HG02973 (cell line): ENCODE measurements around the gene ABCA12.
"Not testable (repeated sequence)": the region's sequence is repeated elsewhere in the genome, so short reads cannot be mapped to it uniquely, and the experiment has no call there.

Experiments used
- ATAC-seq: cut with Tn5 transposase; IDR thresholded peaks from one replicate; pipeline ENCODE4 v1.9.1; 2021; ENCODE audit warnings: moderate library complexity; ENCODE audit not compliant: unreplicated experiment

The ABCA12 gene

DNA sequence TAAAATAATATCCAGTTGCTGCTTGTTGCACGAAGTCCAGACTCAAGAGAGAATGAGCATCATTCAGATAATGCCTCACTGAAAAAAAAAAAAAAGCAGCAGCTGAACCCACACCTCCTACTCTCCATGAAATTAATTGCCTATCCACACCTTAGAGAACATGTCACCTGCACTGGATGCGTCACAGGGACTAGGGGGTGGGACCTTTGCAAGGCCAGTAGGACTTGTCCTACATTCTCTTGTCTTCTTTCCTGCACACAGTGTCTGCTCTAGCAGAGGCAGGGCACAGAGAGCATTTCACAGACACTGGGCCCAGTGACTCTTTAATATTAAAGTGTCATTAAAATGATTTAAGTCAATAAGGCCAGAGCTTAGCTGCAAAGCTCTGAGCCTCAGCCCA is at the start of gene ABCA12:
TSS of gene ABCA12 (minus strand) at position 148 of the 400 bp plus-strand sequence. CDS start 418 bp downstream, outside the sequence.
- ATAC-seq: no peak

- ATAC-seq: no peak
Observed at GRCh38 chr2:215188078-215188477, 49.7 kb upstream of the ABCA12 start.

DNA sequence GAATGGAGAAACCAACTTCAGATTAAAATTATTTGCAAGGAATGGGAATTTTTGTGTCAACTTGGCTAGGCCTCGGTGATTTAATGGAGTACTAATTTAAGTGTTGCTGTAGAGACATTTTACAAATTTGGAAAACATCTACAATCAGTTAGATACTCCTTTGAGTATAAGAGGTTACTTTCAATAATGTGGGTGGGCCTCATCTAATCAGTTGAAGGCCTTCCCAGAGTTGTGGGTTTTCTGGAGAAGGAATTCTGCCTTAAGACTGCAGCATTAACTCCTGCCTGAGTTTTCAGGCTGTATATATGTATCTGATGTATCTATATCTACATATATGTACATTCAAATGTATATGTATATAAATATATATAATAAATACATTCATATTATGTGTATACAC is 47.6 kb upstream of the ABCA12 start:
- no peak for ATAC-seq

- ATAC-seq: no peak
Observed at GRCh38 chr2:215178121-215178520, 39.7 kb upstream of the ABCA12 start.

DNA sequence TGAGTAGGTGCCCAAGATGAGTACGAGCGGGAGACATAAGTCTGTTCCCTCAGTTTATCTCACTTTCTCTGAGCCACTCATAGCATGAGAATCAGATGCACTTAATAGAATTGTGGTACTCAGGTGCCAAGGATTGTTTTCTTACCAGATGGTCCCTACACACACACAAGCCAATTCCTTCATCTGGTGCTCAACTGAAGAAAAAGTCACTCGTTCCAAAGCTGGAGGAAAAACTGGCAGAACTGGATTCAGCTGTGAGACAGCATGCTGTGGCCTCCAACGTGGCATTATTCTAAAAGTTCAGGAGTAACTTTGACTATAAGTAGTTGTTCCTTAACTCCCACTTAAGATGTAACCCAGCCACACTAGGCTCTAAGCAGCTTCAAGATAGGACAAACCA is 33.4 kb upstream of the ABCA12 start:
- no peak for ATAC-seq

GRCh38 chr2:215171151-215171550 is 32.7 kb upstream of the ABCA12 start:
- peak; percentile 67 for ATAC-seq

- ATAC-seq: not testable (repeated sequence)
Observed at GRCh38 chr2:215166505-215166904, 28.1 kb upstream of the ABCA12 start.

DNA sequence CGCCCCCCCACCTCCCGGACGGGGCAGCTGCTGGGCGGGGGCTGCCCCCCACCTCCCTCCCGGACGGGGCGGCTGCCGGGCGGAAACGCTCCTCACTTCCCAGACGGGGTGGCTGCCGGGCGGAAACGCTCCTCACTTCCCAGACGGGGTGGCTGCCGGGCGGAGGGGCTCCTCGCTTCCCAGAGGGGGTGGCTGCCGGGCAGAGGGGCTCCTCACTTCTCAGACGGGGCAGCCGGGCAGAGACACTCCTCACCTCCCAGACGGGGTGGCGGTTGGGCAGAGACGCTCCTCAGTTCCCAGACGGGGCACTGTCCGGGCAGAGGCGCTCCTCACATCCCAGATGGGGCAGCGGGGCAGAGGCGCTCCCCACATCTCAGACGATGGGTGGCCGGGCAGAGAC is 24.9 kb upstream of the ABCA12 start:
- not testable (repeated sequence) for ATAC-seq

- ATAC-seq: no peak
Observed at GRCh38 chr2:215161301-215161829, 22.9 kb upstream of the ABCA12 start.

DNA sequence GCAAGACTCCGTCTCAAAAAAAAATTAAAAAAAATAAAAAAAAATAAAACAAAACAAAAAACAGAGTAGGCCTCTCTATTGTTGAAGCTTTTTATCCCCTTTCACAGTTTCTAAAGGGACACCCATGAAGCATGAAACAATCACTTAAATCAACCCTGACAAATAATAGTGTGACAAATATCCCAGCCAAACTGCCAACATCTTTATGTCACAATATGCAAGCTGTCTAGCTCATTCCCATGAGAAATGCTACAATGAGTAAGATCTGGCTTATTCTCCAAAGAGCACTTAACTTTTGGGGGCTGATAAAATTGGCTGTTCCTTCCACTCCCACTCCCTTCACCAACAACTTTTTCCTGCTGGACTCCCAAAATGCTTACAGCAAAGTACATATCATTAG is 21.7 kb upstream of the ABCA12 start:
- ATAC-seq: no peak

GRCh38 chr2:215156453-215156852 is 18.0 kb upstream of the ABCA12 start:
- no peak for ATAC-seq

DNA sequence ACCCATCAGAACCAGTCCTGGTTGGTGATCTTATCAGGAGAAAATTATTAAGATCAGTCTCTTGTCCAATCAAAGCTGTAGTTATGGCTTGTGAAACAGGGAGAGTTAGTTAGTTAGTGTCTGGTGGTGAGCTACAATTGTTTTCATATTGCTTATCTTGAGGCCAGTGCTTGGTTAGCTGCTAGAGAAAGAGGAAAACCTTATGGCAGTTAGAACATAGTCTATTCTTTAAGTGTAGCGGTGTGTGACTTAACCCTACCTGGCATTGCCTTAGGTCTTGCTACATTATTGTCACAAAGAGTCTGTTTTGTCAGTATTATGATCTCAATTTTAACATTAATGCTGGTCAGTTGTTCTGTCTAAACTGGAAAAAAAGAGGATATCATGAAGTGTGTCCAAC is 11.5 kb upstream of the ABCA12 start:
- no peak for ATAC-seq

GRCh38 chr2:215149486-215149885 is 11.1 kb upstream of the ABCA12 start:
- ATAC-seq: no peak

DNA sequence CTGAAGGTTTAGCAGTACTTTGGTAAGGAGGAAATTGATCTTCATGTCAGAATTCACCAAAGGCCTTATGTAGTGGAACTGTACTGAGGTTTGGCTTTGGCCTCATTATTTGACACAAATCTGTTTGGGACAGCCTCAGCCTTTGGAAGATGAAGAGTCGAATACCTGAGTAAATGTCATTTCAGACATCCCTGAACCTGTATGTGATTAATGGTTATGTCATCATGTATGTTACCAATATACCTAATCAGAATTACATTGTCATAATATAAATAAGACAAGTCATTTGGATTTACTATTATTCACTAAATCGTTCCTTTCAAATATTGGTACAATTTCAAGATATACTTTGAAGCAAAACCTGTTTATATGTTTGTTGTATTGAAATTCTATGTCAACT is 10.6 kb upstream of the ABCA12 start:
- ATAC-seq: no peak

DNA sequence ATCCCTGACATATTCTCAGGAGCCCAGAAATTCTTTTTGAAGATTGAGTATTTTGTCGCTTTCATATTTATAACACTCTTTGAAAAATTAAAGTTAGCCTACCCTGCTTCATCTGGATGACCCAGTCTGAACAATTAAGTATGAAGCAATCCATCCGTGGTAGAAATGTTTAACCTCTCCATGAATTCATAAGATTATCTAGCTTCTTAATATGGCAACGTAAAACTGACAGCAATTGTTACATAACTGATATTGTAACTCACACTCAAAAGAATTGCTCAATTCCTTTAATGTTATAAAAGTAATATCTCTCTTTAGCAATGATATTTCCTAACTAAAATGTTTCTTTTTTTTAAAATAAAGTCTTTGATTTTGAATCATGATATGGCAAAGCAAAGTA is 7.2 kb upstream of the ABCA12 start:
- ATAC-seq: no peak

DNA sequence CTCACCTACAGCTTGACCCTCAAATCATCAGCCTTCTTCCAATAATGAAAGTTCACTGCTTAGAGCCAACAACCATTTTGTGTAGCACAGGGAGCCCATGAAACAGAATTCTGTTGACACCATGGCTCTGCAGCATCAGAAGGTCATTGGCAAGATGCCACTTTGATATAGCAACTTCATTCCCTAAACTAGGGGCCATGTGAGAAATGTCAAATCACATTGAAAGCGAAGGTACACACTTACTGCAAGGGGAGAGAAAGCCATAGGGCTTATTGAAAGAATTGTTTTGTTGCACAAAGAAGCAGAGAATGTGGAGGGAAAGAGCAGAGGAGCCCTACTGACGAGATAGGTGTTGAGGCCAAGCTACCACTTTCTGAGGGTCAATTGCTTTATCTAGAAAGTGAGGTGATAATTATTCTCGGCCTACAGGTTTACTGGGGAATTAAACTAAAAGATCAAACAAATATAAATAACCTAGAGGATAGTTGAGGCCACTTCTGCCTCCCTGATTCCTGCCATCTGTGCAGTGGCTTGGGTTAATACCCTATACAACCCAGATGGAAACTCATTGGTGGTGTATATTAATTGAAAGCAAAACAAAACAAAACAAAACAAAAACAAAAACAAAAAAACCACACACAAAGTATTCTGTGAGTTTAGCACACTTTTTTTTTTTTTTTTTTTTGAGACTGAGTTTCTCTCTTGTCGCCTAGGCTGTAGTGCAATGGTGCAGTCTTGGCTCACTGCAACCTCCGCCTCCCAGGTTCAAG is 5.9 kb upstream of the ABCA12 start:
- ATAC-seq: no peak

- ATAC-seq: no peak
Observed at GRCh38 chr2:215143458-215143857, 5.0 kb upstream of the ABCA12 start.

DNA sequence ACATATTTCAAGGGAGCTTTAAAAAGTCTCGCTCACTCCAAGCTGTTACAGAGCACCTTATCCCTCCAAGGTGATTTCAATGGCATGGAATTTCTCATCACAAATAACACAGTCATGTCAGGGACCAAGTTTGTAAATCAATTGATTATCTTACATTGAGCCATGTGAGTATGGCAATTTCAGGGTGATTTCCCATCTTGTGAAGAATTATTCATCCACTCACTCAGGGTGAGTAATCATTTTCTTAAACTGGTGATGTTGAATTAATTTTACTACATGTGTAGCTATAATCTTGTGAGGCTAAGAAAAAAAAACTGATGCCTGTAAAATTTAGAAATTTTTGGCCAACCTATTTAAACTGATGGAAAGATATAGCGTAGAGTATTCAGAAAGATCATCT is 3.3 kb upstream of the ABCA12 start:
- no peak for ATAC-seq

GRCh38 chr2:215140166-215140707 is 1.8 kb upstream of the ABCA12 start:
- ATAC-seq: no peak

DNA sequence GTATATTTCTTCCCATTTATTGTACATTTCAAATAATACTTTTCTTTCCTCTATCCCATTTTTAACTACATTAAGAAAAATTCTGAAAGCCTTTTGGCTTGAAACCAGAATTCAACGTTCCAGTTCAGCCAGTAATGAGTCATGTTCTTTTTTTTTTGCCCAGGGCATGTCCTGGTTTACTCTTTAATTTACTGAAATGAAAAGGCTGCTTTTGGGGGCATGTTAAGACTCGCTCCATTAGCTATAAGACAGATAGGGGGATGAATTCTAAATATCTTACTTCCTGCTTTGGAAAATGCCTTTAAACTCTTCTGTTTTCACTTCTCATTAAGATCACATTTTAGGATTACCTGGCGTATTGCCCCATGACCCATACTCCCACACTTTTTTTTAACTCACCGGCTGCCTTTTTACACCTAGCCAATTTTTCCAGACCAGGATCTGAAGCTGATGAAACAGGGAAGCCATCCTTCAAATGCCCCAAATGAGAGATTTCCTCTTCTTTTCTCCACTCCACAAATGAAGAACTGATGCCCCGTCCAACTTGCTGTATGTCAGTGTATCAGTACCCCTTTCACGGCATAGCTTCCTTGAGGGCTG is 585 bp downstream of the ABCA12 start:
- ATAC-seq: no peak

DNA sequence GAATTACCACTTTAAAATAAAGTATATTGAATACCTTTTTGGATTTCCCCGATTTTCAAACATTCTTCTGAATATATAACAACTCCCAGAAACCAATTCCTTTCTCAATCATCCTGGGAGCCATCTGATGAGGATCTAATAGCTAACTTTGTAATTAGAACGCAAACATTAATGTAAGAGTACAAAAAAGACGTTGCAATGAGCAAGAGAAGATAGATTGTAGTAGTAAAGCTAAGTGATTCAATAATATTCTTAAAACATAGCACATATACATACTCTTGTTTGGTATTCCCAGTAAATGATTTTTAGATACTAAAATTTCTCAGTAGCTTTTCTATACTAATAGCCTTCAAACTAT is 1.1 kb downstream of the ABCA12 start:
- ATAC-seq: no peak

GRCh38 chr2:215136669-215137328 is 1.6 kb downstream of the ABCA12 start:
- ATAC-seq: no peak
